Colonic mucosa (tissue), 4 donors: ENCODE data around the gene ENPP6. TPM values are rescaled to one million over a fixed set of nuclear protein-coding genes. Genes with fewer than 3 reads are reported as not detected.

Source experiments
- DNase-seq: peaks from one replicate; pipeline ENCODE4 v3.0.0-alpha.2; 2020
- H3K27ac ChIP-seq: fragments of 200-600 bp; one replicate; pipeline ENCODE4 v1.8.0; 2021
- H3K27me3 ChIP-seq: fragments of 200-600 bp; one replicate; pipeline ENCODE4 v1.8.0; 2021
- H3K36me3 ChIP-seq: fragments of 200-600 bp; one replicate; pipeline ENCODE4 v1.8.0; 2021
- H3K4me1 ChIP-seq: fragments of 200-600 bp; one replicate; pipeline ENCODE4 v1.8.0; 2021; ENCODE audit warnings: mild to moderate bottlenecking
- H3K4me3 ChIP-seq: fragments of 200-600 bp; one replicate; pipeline ENCODE4 v1.8.0; 2021
- H3K9ac ChIP-seq, 2 donors: one replicate each; pipeline ENCODE4 v1.7.0; 2013; ENCODE audit warnings: control low read depth in 2 of 2, low read depth in 2 of 2, low read length in 2 of 2
- H3K9me3 ChIP-seq: fragments of 200-600 bp; one replicate; pipeline ENCODE4 v1.8.0; 2021
- CTCF ChIP-seq: fragments of 200-600 bp; IDR thresholded peaks from one replicate; pipeline ENCODE4 v1.8.0; 2022; ENCODE audit warnings: antibody characterized with exemption, mild to moderate bottlenecking
- intact Hi-C: fragments of 100-400 bp; cut with DNase I; formaldehyde crosslinking; loops from one replicate; pipeline ENCODE4 v1.14.1; 2022
- total RNA-seq, 2 donors: library from RNA; stranded (reverse); fragmentation: NEBNext Ultra II Directional in 1 of 2; extraction: Animal tissue kit (Norgen Biotek cat#: 25700) in 1 of 2; gene quantifications; one replicate each; pipeline ENCODE4 v1.2.1, GENCODE V29; 2021
- donor health status: healthy.
- donor health status: DM: no; HTN: no; CAD: no.
- donor health status: DM: no; HTN: no; CAD: no.

The ENPP6 gene
- total RNA-seq, 2 donors from 2014 or later: 0.27 to 0.53 TPM

- Histone ChIP-seq H3K4me1 (no peaks in the 10 kb centered on the region), H3K9me3 (no peaks in the 10 kb centered on the region), H3K4me3 (no peak overlapping the region), H3K27me3 (no peaks in the 10 kb centered on the region), H3K27ac (no peak overlapping the region), H3K36me3 (no peaks in the 10 kb centered on the region), H3K9ac (no peak overlapping the region)
- no peak for DNase-seq
- intact Hi-C loops: no loop called here
- TF ChIP-seq CTCF: no peak
These were observed 81.1 kb downstream of the ENPP6 start for GRCh38 chr4:184136525-184136924.

- no peak overlapping the region for H3K4me3 ChIP-seq
- no peaks in the 10 kb centered on the region for H3K27me3 ChIP-seq
- DNase-seq: no peak
- no peak overlapping the region for H3K9ac ChIP-seq
- H3K9me3 ChIP-seq: no peaks in the 10 kb centered on the region
- no peak for TF ChIP-seq CTCF
- no peak overlapping the region for H3K27ac ChIP-seq
- intact Hi-C loops: no loop called here
- H3K4me1 ChIP-seq: no peaks in the 10 kb centered on the region
- H3K36me3 ChIP-seq: no peaks in the 10 kb centered on the region
These were observed 90.9 kb downstream of the ENPP6 start for GRCh38 chr4:184126800-184127199.

GRCh38 chr4:184122631-184123408, 94.9 kb downstream of the ENPP6 start:
- no peaks in the 10 kb centered on the region for H3K9me3 ChIP-seq
- no peak overlapping the region for H3K27ac ChIP-seq
- no peak overlapping the region for H3K9ac ChIP-seq
- no peaks in the 10 kb centered on the region for H3K27me3 ChIP-seq
- TF ChIP-seq CTCF: no peak
- H3K4me1 ChIP-seq: no peaks in the 10 kb centered on the region
- no peak overlapping the region for H3K4me3 ChIP-seq
- intact Hi-C loops: no loop called here
- no peak for DNase-seq
- no peaks in the 10 kb centered on the region for H3K36me3 ChIP-seq

- H3K27ac ChIP-seq: no peak overlapping the region
- no peak overlapping the region for H3K4me3 ChIP-seq
- no peaks in the 10 kb centered on the region for H3K4me1 ChIP-seq
- no peaks in the 10 kb centered on the region for H3K36me3 ChIP-seq
- H3K27me3 ChIP-seq: no peaks in the 10 kb centered on the region
- intact Hi-C loops: no loop called here
- no peaks in the 10 kb centered on the region for H3K9me3 ChIP-seq
- no peak overlapping the region for H3K9ac ChIP-seq
- DNase-seq: no peak
- TF ChIP-seq CTCF: no peak
These were observed 97.0 kb downstream of the ENPP6 start for GRCh38 chr4:184120549-184121127.

GRCh38 chr4:184117662-184118199, 99.9 kb downstream of the ENPP6 start:
- no peak overlapping the region for H3K27ac ChIP-seq
- no peaks in the 10 kb centered on the region for H3K36me3 ChIP-seq
- intact Hi-C loops: no loop called here
- H3K4me3 ChIP-seq: no peak overlapping the region
- H3K9ac ChIP-seq: no peak overlapping the region
- no peaks in the 10 kb centered on the region for H3K9me3 ChIP-seq
- no peaks in the 10 kb centered on the region for H3K4me1 ChIP-seq
- H3K27me3 ChIP-seq: no peaks in the 10 kb centered on the region
- DNase-seq: no peak
- no peak for TF ChIP-seq CTCF
